ENCODE results near the gene DNASE1L1. TPM values are rescaled to one million over a fixed set of nuclear protein-coding genes. Genes with fewer than 3 reads are reported as not detected.

Gene DNASE1L1
- total RNA-seq, 1 donor from 2014 or later = 35.1 TPM

GRCh38 chrX:154367474-154368308 lies 41.4 kb downstream of the DNASE1L1 start:
- no peaks in the 10 kb centered on the region for H3K27me3 ChIP-seq (ENCODE audit: insufficient read depth, low read length)
- H3K79me2 ChIP-seq (ENCODE audit: insufficient read depth, low read length) = peaks cover 93% of the 10 kb centered on the region
- peak overlapping the region; percentile 68 for H3K4me3 ChIP-seq (ENCODE audit: insufficient read depth, low read depth, low read length)
- H3K4me2 ChIP-seq (ENCODE audit: low read length) = peak overlapping the region; percentile 90
- H3K36me3 ChIP-seq (ENCODE audit: insufficient read depth, low read length) = peaks cover 20% of the 10 kb centered on the region
- peak overlapping the region; percentile 97 for H3K27ac ChIP-seq (ENCODE audit: low read depth, low read length)
- H3K4me1 ChIP-seq (ENCODE audit: insufficient read depth, low read length) = peaks cover 21% of the 10 kb centered on the region
- Mint-ChIP-seq H3K4me1 (ENCODE audit: low read depth, unreplicated experiment) (peaks cover 2% of the 10 kb centered on the region), H3K9me3 (ENCODE audit: unreplicated experiment) (no peaks in the 10 kb centered on the region), H3K27me3 (ENCODE audit: low read depth, unreplicated experiment) (no peaks in the 10 kb centered on the region), H3K27ac (ENCODE audit: unreplicated experiment) (peak overlapping the region; percentile 91), H3K36me3 (ENCODE audit: low read depth, unreplicated experiment) (peaks cover 6% of the 10 kb centered on the region), H3K4me3 (ENCODE audit: unreplicated experiment) (peak overlapping the region; percentile 81)
- FAIRE-seq (no peak), DNase-seq (ENCODE audit: low read depth) (no peak)
- no peak for TF ChIP-seq EZH2 (IDR thresholded peaks at IDR 0.05; ENCODE audit: insufficient read depth, low read length)
- TF ChIP-seq CTCF (IDR thresholded peaks at IDR 0.05; ENCODE audit: insufficient read depth, low read depth, low read length) = no peak
- H4K20me1 ChIP-seq (ENCODE audit: insufficient read depth, low read length) = peaks cover 75% of the 10 kb centered on the region
- no peaks in the 10 kb centered on the region for H3K9me3 ChIP-seq (ENCODE audit: insufficient read depth, low read depth, low read length)
- H3K9ac ChIP-seq (ENCODE audit: low read length) = peak overlapping the region; percentile 95
- no peak overlapping the region for H2AFZ ChIP-seq (ENCODE audit: low read depth, low read length)

- Mint-ChIP-seq H3K27me3 (ENCODE audit: low read depth, unreplicated experiment) (no peaks in the 10 kb centered on the region), H3K9me3 (ENCODE audit: unreplicated experiment) (no peaks in the 10 kb centered on the region), H3K27ac (ENCODE audit: unreplicated experiment) (peak overlapping the region; percentile 80), H3K4me1 (ENCODE audit: low read depth, unreplicated experiment) (peaks cover 2% of the 10 kb centered on the region), H3K4me3 (ENCODE audit: unreplicated experiment) (peak overlapping the region; percentile 72), H3K36me3 (ENCODE audit: low read depth, unreplicated experiment) (peaks cover 7% of the 10 kb centered on the region)
- H3K27ac ChIP-seq (ENCODE audit: low read depth, low read length) = no peak overlapping the region
- no peaks in the 10 kb centered on the region for H3K9me3 ChIP-seq (ENCODE audit: insufficient read depth, low read depth, low read length)
- H3K27me3 ChIP-seq (ENCODE audit: insufficient read depth, low read length) = no peaks in the 10 kb centered on the region
- H3K36me3 ChIP-seq (ENCODE audit: insufficient read depth, low read length) = peaks cover 23% of the 10 kb centered on the region
- TF ChIP-seq EZH2 (IDR thresholded peaks at IDR 0.05; ENCODE audit: insufficient read depth, low read length) (no peak), CTCF (IDR thresholded peaks at IDR 0.05; ENCODE audit: insufficient read depth, low read depth, low read length) (no peak)
- no peak overlapping the region for H2AFZ ChIP-seq (ENCODE audit: low read depth, low read length)
- peaks cover 86% of the 10 kb centered on the region for H4K20me1 ChIP-seq (ENCODE audit: insufficient read depth, low read length)
- peak overlapping the region; percentile 10 for H3K4me3 ChIP-seq (ENCODE audit: insufficient read depth, low read depth, low read length)
- peaks cover 93% of the 10 kb centered on the region for H3K79me2 ChIP-seq (ENCODE audit: insufficient read depth, low read length)
- DNase-seq (ENCODE audit: low read depth) (no peak), FAIRE-seq (no peak)
- H3K9ac ChIP-seq (ENCODE audit: low read length) = peak overlapping the region; percentile 95
- H3K4me1 ChIP-seq (ENCODE audit: insufficient read depth, low read length) = peaks cover 22% of the 10 kb centered on the region
- H3K4me2 ChIP-seq (ENCODE audit: low read length) = peak overlapping the region; percentile 90
Observed at GRCh38 chrX:154366666-154367055, 42.4 kb downstream of the DNASE1L1 start.
